Measurements from ENCODE around the gene CXCL8.

CXCL8 gene

GRCh38 chr4:73729534-73730165 lies 10.7 kb upstream of the CXCL8 start:
- H3K4me3 ChIP-seq (ENCODE audit: low read length): no peak overlapping the region
- DNase-seq (ENCODE audit: low read depth, low spot score): peak; percentile 35
- H3K27ac ChIP-seq (ENCODE audit: low read length): no peak overlapping the region
- no CpG with 5 or more reads among the region's 3 CpGs for WGBS (ENCODE audit: insufficient coverage, insufficient read length)
- no peaks in the 10 kb centered on the region for H3K36me3 ChIP-seq (ENCODE audit: control insufficient read depth, insufficient read depth, low read length)
- H3K27me3 ChIP-seq (ENCODE audit: control insufficient read depth, insufficient read depth, low read length): no peaks in the 10 kb centered on the region
- no peaks in the 10 kb centered on the region for H3K9me3 ChIP-seq (ENCODE audit: control insufficient read depth, insufficient read depth, low read length)
- H3K4me1 ChIP-seq (ENCODE audit: control insufficient read depth, insufficient read depth, low read length): no peaks in the 10 kb centered on the region

GRCh38 chr4:73730292-73730691 lies 10.1 kb upstream of the CXCL8 start:
- Histone ChIP-seq H3K4me1 (ENCODE audit: control insufficient read depth, insufficient read depth, low read length) (no peaks in the 10 kb centered on the region), H3K27ac (ENCODE audit: low read length) (no peak overlapping the region), H3K27me3 (ENCODE audit: control insufficient read depth, insufficient read depth, low read length) (no peaks in the 10 kb centered on the region), H3K4me3 (ENCODE audit: low read length) (no peak overlapping the region), H3K9me3 (ENCODE audit: control insufficient read depth, insufficient read depth, low read length) (no peaks in the 10 kb centered on the region), H3K36me3 (ENCODE audit: control insufficient read depth, insufficient read depth, low read length) (no peaks in the 10 kb centered on the region)
- DNase-seq (ENCODE audit: low read depth, low spot score): no peak
- WGBS (ENCODE audit: insufficient coverage, insufficient read length): no CpG with 5 or more reads among the region's 2 CpGs

- H3K27me3 ChIP-seq (ENCODE audit: control insufficient read depth, insufficient read depth, low read length): no peaks in the 10 kb centered on the region
- H3K4me3 ChIP-seq (ENCODE audit: low read length): no peak overlapping the region
- no peaks in the 10 kb centered on the region for H3K36me3 ChIP-seq (ENCODE audit: control insufficient read depth, insufficient read depth, low read length)
- H3K27ac ChIP-seq (ENCODE audit: low read length): no peak overlapping the region
- no peaks in the 10 kb centered on the region for H3K9me3 ChIP-seq (ENCODE audit: control insufficient read depth, insufficient read depth, low read length)
- DNase-seq (ENCODE audit: low read depth, low spot score): no peak
- no CpG with 5 or more reads among the region's 3 CpGs for WGBS (ENCODE audit: insufficient coverage, insufficient read length)
- no peaks in the 10 kb centered on the region for H3K4me1 ChIP-seq (ENCODE audit: control insufficient read depth, insufficient read depth, low read length)
Measured at GRCh38 chr4:73730867-73731266, 9.5 kb upstream of the CXCL8 start.

- Histone ChIP-seq H3K4me1 (ENCODE audit: control insufficient read depth, insufficient read depth, low read length) (no peaks in the 10 kb centered on the region), H3K27ac (ENCODE audit: low read length) (no peak overlapping the region), H3K9me3 (ENCODE audit: control insufficient read depth, insufficient read depth, low read length) (no peaks in the 10 kb centered on the region), H3K36me3 (ENCODE audit: control insufficient read depth, insufficient read depth, low read length) (no peaks in the 10 kb centered on the region), H3K4me3 (ENCODE audit: low read length) (no peak overlapping the region), H3K27me3 (ENCODE audit: control insufficient read depth, insufficient read depth, low read length) (no peaks in the 10 kb centered on the region)
- no peak for DNase-seq (ENCODE audit: low read depth, low spot score)
- no CpG with 5 or more reads among the region's 8 CpGs for WGBS (ENCODE audit: insufficient coverage, insufficient read length)
Measured at GRCh38 chr4:73731968-73732610, 8.3 kb upstream of the CXCL8 start.

- Histone ChIP-seq H3K9me3 (ENCODE audit: control insufficient read depth, insufficient read depth, low read length) (no peaks in the 10 kb centered on the region), H3K27ac (ENCODE audit: low read length) (no peak overlapping the region), H3K27me3 (ENCODE audit: control insufficient read depth, insufficient read depth, low read length) (no peaks in the 10 kb centered on the region), H3K4me3 (ENCODE audit: low read length) (no peak overlapping the region), H3K36me3 (ENCODE audit: control insufficient read depth, insufficient read depth, low read length) (no peaks in the 10 kb centered on the region), H3K4me1 (ENCODE audit: control insufficient read depth, insufficient read depth, low read length) (no peaks in the 10 kb centered on the region)
- no peak for DNase-seq (ENCODE audit: low read depth, low spot score)
- WGBS (ENCODE audit: insufficient coverage, insufficient read length): no CpG with 5 or more reads among the region's 1 CpG
Measured at GRCh38 chr4:73732759-73733431, 7.5 kb upstream of the CXCL8 start.

- no peaks in the 10 kb centered on the region for H3K36me3 ChIP-seq (ENCODE audit: control insufficient read depth, insufficient read depth, low read length)
Measured at GRCh38 chr4:73734530-73735001, 5.8 kb upstream of the CXCL8 start.

GRCh38 chr4:73735231-73735630 lies 5.1 kb upstream of the CXCL8 start:
- Histone ChIP-seq H3K27me3 (ENCODE audit: control insufficient read depth, insufficient read depth, low read length) (no peaks in the 10 kb centered on the region), H3K4me3 (ENCODE audit: low read length) (no peak overlapping the region), H3K4me1 (ENCODE audit: control insufficient read depth, insufficient read depth, low read length) (no peaks in the 10 kb centered on the region), H3K9me3 (ENCODE audit: control insufficient read depth, insufficient read depth, low read length) (no peaks in the 10 kb centered on the region), H3K27ac (ENCODE audit: low read length) (no peak overlapping the region), H3K36me3 (ENCODE audit: control insufficient read depth, insufficient read depth, low read length) (no peaks in the 10 kb centered on the region)
- no CpG with 5 or more reads among the region's 3 CpGs for WGBS (ENCODE audit: insufficient coverage, insufficient read length)
- DNase-seq (ENCODE audit: low read depth, low spot score): no peak

More at GRCh38 chr4:73734530-73735001, 5.8 kb upstream of the CXCL8 start:
- Histone ChIP-seq H3K4me3 (ENCODE audit: low read length) (no peak overlapping the region), H3K4me1 (ENCODE audit: control insufficient read depth, insufficient read depth, low read length) (no peaks in the 10 kb centered on the region), H3K9me3 (ENCODE audit: control insufficient read depth, insufficient read depth, low read length) (no peaks in the 10 kb centered on the region), H3K27me3 (ENCODE audit: control insufficient read depth, insufficient read depth, low read length) (no peaks in the 10 kb centered on the region), H3K27ac (ENCODE audit: low read length) (no peak overlapping the region)
- DNase-seq (ENCODE audit: low read depth, low spot score): no peak
- no CpG with 5 or more reads among the region's 2 CpGs for WGBS (ENCODE audit: insufficient coverage, insufficient read length)

GRCh38 chr4:73741031-73741749 lies 821 bp downstream of the CXCL8 start:
- H3K4me1 ChIP-seq (ENCODE audit: control insufficient read depth, insufficient read depth, low read length): no peaks in the 10 kb centered on the region
- H3K27me3 ChIP-seq (ENCODE audit: control insufficient read depth, insufficient read depth, low read length): no peaks in the 10 kb centered on the region
- no peaks in the 10 kb centered on the region for H3K9me3 ChIP-seq (ENCODE audit: control insufficient read depth, insufficient read depth, low read length)
- H3K36me3 ChIP-seq (ENCODE audit: control insufficient read depth, insufficient read depth, low read length): no peaks in the 10 kb centered on the region
- no peak overlapping the region for H3K4me3 ChIP-seq (ENCODE audit: low read length)
- DNase-seq (ENCODE audit: low read depth, low spot score): no peak
- no CpG with 5 or more reads among the region's 2 CpGs for WGBS (ENCODE audit: insufficient coverage, insufficient read length)
- H3K27ac ChIP-seq (ENCODE audit: low read length): no peak overlapping the region

GRCh38 chr4:73741750-73742489 lies 1.6 kb downstream of the CXCL8 start:
- Histone ChIP-seq H3K4me3 (ENCODE audit: low read length) (no peak overlapping the region), H3K36me3 (ENCODE audit: control insufficient read depth, insufficient read depth, low read length) (no peaks in the 10 kb centered on the region), H3K4me1 (ENCODE audit: control insufficient read depth, insufficient read depth, low read length) (no peaks in the 10 kb centered on the region), H3K27ac (ENCODE audit: low read length) (no peak overlapping the region), H3K9me3 (ENCODE audit: control insufficient read depth, insufficient read depth, low read length) (no peaks in the 10 kb centered on the region), H3K27me3 (ENCODE audit: control insufficient read depth, insufficient read depth, low read length) (no peaks in the 10 kb centered on the region)
- WGBS (ENCODE audit: insufficient coverage, insufficient read length): no CpG with 5 or more reads among the region's 1 CpG
- DNase-seq (ENCODE audit: low read depth, low spot score): no peak

All from iPS DF 6.9 (cell line).